CD4-positive, CD25-positive, alpha-beta regulatory T cell (primary cell): ENCODE results near the gene RNF115. TPM values are rescaled to one million over a fixed set of nuclear protein-coding genes. Genes with fewer than 3 reads are reported as not detected.
"Not testable (repeated sequence)": the region's sequence is repeated elsewhere in the genome, so short reads cannot be mapped to it uniquely, and the experiment has no call there.

Experiments
- ATAC-seq, 2 donors: fragments of 150-1000 bp; cut with Tn5 transposase; one replicate each; pipeline ENCODE4 v1.10.0; 2021; ENCODE audit warnings: low read depth in 2 of 2, moderate number of reproducible peaks in 2 of 2, moderate library complexity in 1 of 2
- DNase-seq, 3 donors: peaks; one replicate each; pipeline versions ENCODE4 v3.0.0 to v3.0.0-alpha.2; 2012 to 2022; ENCODE audit warnings: mixed read lengths in 1 of 3
- H3K27ac ChIP-seq: one replicate; pipeline ENCODE4 v1.7.0; 2013; ENCODE audit warnings: mild to moderate bottlenecking, low read length; ENCODE audit not compliant: insufficient read depth, poor library complexity, severe bottlenecking
- H3K27me3 ChIP-seq: one replicate; pipeline ENCODE4 v1.7.0; 2013; ENCODE audit warnings: low read length; ENCODE audit not compliant: control insufficient read depth, insufficient read depth
- H3K36me3 ChIP-seq: one replicate; pipeline ENCODE4 v1.7.0; 2013; ENCODE audit warnings: mild to moderate bottlenecking, low read length, moderate library complexity; ENCODE audit not compliant: control insufficient read depth, insufficient read depth
- H3K4me1 ChIP-seq: 2 replicates; pipeline ENCODE4 v1.7.0; 2013; ENCODE audit warnings: mild to moderate bottlenecking, low read length; ENCODE audit not compliant: insufficient read depth, control insufficient read depth, poor library complexity, severe bottlenecking
- H3K4me3 ChIP-seq: one replicate; pipeline ENCODE4 v1.7.0; 2013; ENCODE audit warnings: low read depth, mild to moderate bottlenecking, low read length, moderate library complexity
- H3K9me3 ChIP-seq, 2 experiments: 1 replicate in 1 of 2; 2 replicates in 1 of 2; pipeline ENCODE4 v1.7.0; 2013; ENCODE audit warnings: low read length in 2 of 2, mild to moderate bottlenecking in 1 of 2, moderate library complexity in 1 of 2; ENCODE audit not compliant: control insufficient read depth in 2 of 2
- H3K27ac Mint-ChIP-seq, 3 donors: one replicate each; pipeline ENCODE4 v1.8.0; 2020 to 2022; ENCODE audit warnings: mild to moderate bottlenecking in 3 of 3, mixed read lengths in 3 of 3, moderate library complexity in 2 of 3
- H3K27me3 Mint-ChIP-seq: one replicate; pipeline ENCODE4 v1.8.0; 2022; ENCODE audit warnings: mild to moderate bottlenecking, mixed read lengths
- H3K36me3 Mint-ChIP-seq: one replicate; pipeline ENCODE4 v1.8.0; 2020; ENCODE audit warnings: mixed read lengths
- H3K4me1 Mint-ChIP-seq, 4 donors: one replicate each; pipeline ENCODE4 v1.8.0; 2020 to 2022; ENCODE audit warnings: mixed read lengths in 4 of 4, mild to moderate bottlenecking in 1 of 4
- H3K4me3 Mint-ChIP-seq, 4 donors: one replicate each; pipeline ENCODE4 v1.8.0; 2020 to 2022; ENCODE audit warnings: mild to moderate bottlenecking in 4 of 4, mixed read lengths in 4 of 4, moderate library complexity in 3 of 4
- H3K9me3 Mint-ChIP-seq, 7 donors: one replicate each; pipeline ENCODE4 v1.8.0; 2020 to 2022; ENCODE audit warnings: mixed read lengths in 7 of 7, mild to moderate bottlenecking in 3 of 7, moderate library complexity in 2 of 7
- polyA plus RNA-seq, 4 donors: library from polyadenylated mRNA; unstranded; fragments of 300-500 nt; fragmentation: Illumina TruSeq; gene quantifications; one replicate each; pipeline ENCODE4 v1.2.3, GENCODE V29; 2021
- total RNA-seq: library from RNA; stranded (reverse); gene quantifications from one replicate; pipeline ENCODE4 v1.2.3, GENCODE V29; 2022

RNF115 gene
- total and polyA plus RNA-seq, 5 donors from 2014 or later = 4.1 to 17.3 (median 6.2) TPM

DNA sequence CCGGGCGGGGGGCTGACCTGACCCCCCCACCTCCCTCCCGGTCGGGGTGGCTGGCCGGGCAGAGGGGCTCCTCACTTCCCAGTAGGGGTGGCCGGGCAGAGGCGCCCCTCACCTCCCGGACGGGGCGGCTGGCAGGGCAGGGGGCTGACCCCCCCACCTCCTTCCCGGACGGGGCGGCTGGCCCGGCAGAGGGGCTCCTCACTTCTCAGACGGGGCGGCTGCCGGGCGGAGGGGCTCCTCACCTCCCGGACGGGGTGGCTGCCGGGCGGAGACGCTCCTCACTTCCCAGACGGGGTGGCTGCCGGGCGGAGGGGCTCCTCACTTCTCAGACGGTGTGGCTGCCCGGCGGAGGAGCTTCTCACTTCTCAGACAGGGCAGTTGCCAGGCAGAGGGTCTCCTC lies 57.0 kb downstream of the RNF115 start:
- not testable (repeated sequence) for H3K4me3 ChIP-seq, H3K9me3 ChIP-seq, H3K4me3 Mint-ChIP-seq, H3K27ac Mint-ChIP-seq, H3K27ac ChIP-seq, H3K27me3 Mint-ChIP-seq, H3K9me3 Mint-ChIP-seq, H3K27me3 ChIP-seq, H3K4me1 ChIP-seq, ATAC-seq, DNase-seq
- peaks cover 30% of the 10 kb centered on the region for H3K36me3 ChIP-seq
- peaks cover 0 to 13% (median 3%) of the 10 kb centered on the region in 4 donors for H3K4me1 Mint-ChIP-seq
- H3K36me3 Mint-ChIP-seq = peaks cover 19% of the 10 kb centered on the region

DNA sequence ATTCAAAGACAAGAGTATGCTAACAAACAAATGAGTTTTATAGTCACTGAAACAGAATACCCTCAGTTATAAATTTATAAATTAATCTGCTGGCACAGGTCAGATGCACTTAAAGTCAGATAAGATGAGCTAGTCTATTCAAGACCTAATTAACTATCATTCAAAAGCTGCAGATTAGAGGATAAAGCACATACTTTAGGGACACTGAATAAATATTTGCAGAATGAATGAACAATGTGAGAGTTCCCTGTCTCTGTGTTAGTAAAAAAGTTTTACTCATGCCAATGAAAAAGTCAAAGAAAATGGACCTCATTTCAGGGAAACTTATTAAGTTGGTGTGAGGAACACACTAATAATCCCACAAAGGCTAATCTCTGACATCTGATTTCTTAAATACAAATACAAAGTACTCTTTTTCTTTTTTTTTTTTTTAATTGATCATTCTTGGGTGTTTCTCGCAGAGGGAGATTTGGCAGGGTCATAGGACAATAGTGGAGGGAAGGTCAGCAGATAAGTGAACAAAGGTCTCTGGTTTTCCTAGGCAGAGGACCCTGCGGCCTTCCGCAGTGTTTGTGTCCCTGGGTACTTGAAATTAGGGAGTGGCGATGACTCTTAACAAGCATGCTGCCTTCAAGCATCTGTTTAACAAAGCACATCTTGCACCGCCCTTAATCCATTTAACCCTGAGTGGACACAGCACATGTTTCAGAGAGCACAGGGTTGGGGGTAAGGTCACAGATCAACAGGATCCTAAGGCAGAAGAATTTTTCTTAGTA lies 58.1 kb downstream of the RNF115 start:
- not testable (repeated sequence) for H3K27ac Mint-ChIP-seq, H3K27me3 Mint-ChIP-seq, H3K27ac ChIP-seq, H3K4me1 Mint-ChIP-seq, H3K4me1 ChIP-seq, DNase-seq, H3K4me3 ChIP-seq, H3K27me3 ChIP-seq, H3K9me3 ChIP-seq, H3K9me3 Mint-ChIP-seq, H3K4me3 Mint-ChIP-seq, ATAC-seq
- peaks cover 29% of the 10 kb centered on the region for H3K36me3 ChIP-seq
- H3K36me3 Mint-ChIP-seq = peaks cover 12% of the 10 kb centered on the region

DNA sequence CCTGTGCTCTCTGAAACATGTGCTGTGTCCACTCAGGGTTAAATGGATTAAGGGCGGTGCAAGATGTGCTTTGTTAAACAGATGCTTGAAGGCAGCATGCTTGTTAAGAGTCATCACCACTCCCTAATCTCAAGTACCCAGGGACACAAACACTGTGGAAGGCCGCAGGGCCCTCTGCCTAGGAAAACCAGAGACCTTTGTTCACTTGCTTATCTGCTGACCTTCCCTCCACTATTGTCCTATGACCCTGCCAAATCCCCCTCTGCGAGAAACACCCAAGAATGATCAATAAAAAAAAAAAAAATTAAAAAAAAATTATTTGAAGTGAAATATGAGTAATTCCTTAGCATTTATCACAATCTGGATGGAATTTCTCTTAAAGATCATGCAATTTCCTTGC lies 58.8 kb downstream of the RNF115 start:
- ATAC-seq, H3K4me3 ChIP-seq, H3K4me1 ChIP-seq, DNase-seq, H3K27me3 ChIP-seq, H3K9me3 ChIP-seq, H3K27ac ChIP-seq, H3K4me1 Mint-ChIP-seq, H3K9me3 Mint-ChIP-seq, H3K27ac Mint-ChIP-seq, H3K27me3 Mint-ChIP-seq, H3K4me3 Mint-ChIP-seq: not testable (repeated sequence)
- H3K36me3 Mint-ChIP-seq = peaks cover 16% of the 10 kb centered on the region
- H3K36me3 ChIP-seq = peaks cover 23% of the 10 kb centered on the region

DNA sequence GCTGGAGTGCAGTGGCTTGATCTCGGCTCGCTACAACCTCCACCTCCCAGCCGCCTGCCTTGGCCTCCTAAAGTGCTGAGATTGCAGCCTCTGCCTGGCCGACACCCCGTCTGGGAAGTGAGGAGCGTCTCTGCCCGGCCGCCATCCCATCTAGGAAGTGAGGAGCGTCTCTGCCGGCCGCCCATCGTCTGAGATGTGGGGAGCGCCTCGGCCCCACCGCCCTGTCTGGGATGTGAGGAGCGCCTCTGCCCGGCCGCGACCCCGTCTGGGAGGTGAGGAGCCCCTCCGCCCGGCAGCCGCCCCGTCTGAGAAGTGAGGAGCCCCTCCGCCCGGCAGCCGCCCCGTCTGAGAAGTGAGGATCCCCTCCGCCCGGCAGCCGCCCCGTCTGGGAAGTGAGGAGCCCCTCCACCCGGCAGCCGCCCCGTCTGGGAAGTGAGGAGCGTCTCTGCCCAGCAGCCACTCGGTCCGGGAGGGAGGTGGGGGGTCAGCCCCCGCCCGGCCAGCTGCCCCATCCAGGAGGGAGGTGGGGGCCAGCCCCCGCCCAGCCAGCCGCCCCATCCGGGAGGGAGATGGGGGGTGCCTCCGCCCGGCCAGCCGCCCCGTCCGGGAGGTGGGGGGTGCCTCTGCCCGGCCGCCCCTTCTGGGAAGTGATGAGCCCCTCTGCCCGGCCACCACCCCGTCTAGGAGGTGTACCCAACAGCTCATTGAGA lies 59.5 kb downstream of the RNF115 start:
- H3K9me3 ChIP-seq, H3K27me3 Mint-ChIP-seq, H3K4me3 ChIP-seq, H3K27ac Mint-ChIP-seq, H3K9me3 Mint-ChIP-seq, H3K27me3 ChIP-seq, H3K4me3 Mint-ChIP-seq, ATAC-seq, DNase-seq, H3K4me1 ChIP-seq, H3K27ac ChIP-seq: not testable (repeated sequence)
- Mint-ChIP-seq H3K36me3 (peaks cover 22% of the 10 kb centered on the region), H3K4me1 (peaks cover 0 to 10% (median 3%) of the 10 kb centered on the region in 4 donors)
- peaks cover 19% of the 10 kb centered on the region for H3K36me3 ChIP-seq

DNA sequence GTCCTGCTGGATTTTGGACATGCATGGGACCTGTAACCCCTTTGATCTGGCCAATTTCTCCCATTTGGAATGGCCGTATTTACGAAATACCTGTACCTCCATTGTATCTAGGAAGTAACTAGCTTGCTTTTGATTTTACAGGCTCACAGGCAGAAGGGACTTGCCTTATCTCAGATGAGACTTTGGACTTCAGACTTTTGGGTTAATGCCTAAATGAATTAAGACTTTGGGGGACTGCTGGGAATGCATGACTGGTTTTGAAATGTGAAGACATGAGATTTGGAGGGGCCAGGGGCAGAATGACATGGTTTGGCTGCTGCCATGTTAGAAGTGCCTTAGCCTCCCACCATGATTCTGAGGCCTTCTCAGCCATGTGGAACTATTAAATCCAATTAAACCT lies 61.9 kb downstream of the RNF115 start:
- not testable (repeated sequence) for H3K27ac Mint-ChIP-seq, H3K27ac ChIP-seq, H3K9me3 Mint-ChIP-seq, H3K27me3 ChIP-seq, H3K4me3 ChIP-seq, H3K4me3 Mint-ChIP-seq, H3K4me1 ChIP-seq, H3K9me3 ChIP-seq, H3K27me3 Mint-ChIP-seq, DNase-seq, ATAC-seq
- H3K36me3 ChIP-seq = peaks cover 22% of the 10 kb centered on the region
- Mint-ChIP-seq H3K4me1 (peaks cover 0 to 10% (median 3%) of the 10 kb centered on the region in 4 donors), H3K36me3 (peaks cover 29% of the 10 kb centered on the region)

DNA sequence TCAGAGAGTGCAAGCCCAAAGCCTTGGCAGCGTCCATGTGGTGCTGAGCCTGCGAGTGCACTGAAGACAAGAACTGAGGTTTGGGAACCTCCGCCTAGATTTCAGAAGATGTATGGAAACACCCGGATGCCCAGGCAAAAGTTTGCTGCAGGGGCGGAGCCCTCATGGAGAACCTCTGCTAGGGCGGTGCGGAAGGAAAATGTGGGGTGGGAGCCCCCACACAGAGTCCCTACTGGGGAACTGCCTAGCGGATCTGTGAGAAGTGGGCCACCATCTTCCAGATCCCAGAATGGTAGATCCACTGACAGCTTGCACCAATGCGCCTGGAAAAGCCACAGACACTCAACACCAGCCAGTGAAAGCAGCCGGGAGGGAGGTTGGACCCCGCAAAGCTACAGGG lies 62.4 kb downstream of the RNF115 start:
- peaks cover 22% of the 10 kb centered on the region for H3K36me3 ChIP-seq
- peaks cover 0 to 10% (median 3%) of the 10 kb centered on the region in 4 donors for H3K4me1 Mint-ChIP-seq
- not testable (repeated sequence) for H3K27ac Mint-ChIP-seq, H3K4me3 ChIP-seq, H3K27me3 Mint-ChIP-seq, H3K4me1 ChIP-seq, ATAC-seq, H3K4me3 Mint-ChIP-seq, DNase-seq, H3K9me3 ChIP-seq, H3K27ac ChIP-seq, H3K9me3 Mint-ChIP-seq, H3K27me3 ChIP-seq
- H3K36me3 Mint-ChIP-seq = peaks cover 29% of the 10 kb centered on the region

DNA sequence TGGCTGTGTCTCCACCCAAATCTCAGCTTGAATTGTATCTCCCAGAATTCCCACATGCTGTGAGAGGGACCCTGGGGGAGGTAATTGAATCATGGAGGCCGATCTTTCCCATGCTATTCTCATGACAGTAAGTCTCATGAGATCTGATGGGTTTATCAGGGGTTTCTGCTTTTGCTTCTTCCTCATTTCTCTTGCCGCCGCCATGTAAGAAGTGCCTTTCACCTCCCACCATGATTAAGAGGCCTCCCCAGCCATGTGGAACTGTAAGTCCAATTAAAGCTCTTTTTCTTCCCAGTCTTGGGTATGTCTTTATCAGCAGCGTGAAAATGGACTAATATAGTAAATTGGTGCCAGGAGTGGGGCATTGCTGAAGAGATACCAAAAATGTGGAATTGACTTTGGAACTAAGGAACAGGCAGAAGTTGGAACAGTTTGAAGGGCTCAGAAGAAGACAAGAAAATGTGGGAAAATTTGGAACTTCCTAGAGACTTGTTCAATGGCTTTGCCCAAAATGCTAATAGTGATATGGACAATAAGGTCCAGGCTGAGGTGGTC lies 63.4 kb downstream of the RNF115 start:
- Mint-ChIP-seq H3K36me3 (peaks cover 34% of the 10 kb centered on the region), H3K4me1 (peaks cover 0 to 10% (median 5%) of the 10 kb centered on the region in 4 donors)
- H3K4me3 Mint-ChIP-seq, H3K27ac ChIP-seq, H3K27me3 Mint-ChIP-seq, ATAC-seq, H3K27ac Mint-ChIP-seq, DNase-seq, H3K9me3 ChIP-seq, H3K27me3 ChIP-seq, H3K4me1 ChIP-seq, H3K4me3 ChIP-seq, H3K9me3 Mint-ChIP-seq: not testable (repeated sequence)
- H3K36me3 ChIP-seq = peaks cover 24% of the 10 kb centered on the region
